GM15510 (cell line): ENCODE measurements around the gene EIF3D.
A peak's percentile ranks its signal among the peaks of the same experiment; 100 is the strongest.

Experiments
- POLR2A ChIP-seq: IDR thresholded peaks from 3 replicates; pipeline ENCODE4 v1.6.1; 2011; ENCODE audit warnings: borderline replicate concordance; ENCODE audit not compliant: insufficient read length; ENCODE audit errors: extremely low read depth

EIF3D gene

GRCh38 chr22:36492109-36492508 is 36.9 kb downstream of the EIF3D start:
- no peak for TF ChIP-seq POLR2A

GRCh38 chr22:36491155-36491554 is 37.8 kb downstream of the EIF3D start:
- no peak for TF ChIP-seq POLR2A

- no peak for TF ChIP-seq POLR2A
Measured at GRCh38 chr22:36486619-36487384, 42.2 kb downstream of the EIF3D start.

- TF ChIP-seq POLR2A: peak; percentile 84
Measured at GRCh38 chr22:36481393-36482168, 47.4 kb downstream of the EIF3D start, which contains the start of gene TXN2. Gene TXN2, minus strand, starts transcription at chr22:36481640. Its CDS starts 803 bp downstream, at chr22:36480837.

- no peak for TF ChIP-seq POLR2A
Measured at GRCh38 chr22:36480941-36481392, 48.0 kb downstream of the EIF3D start.

- TF ChIP-seq POLR2A: no peak
Measured at GRCh38 chr22:36478966-36479365, 50.0 kb downstream of the EIF3D start.

GRCh38 chr22:36475341-36475740 is 53.6 kb downstream of the EIF3D start:
- TF ChIP-seq POLR2A: no peak

- no peak for TF ChIP-seq POLR2A
Measured at GRCh38 chr22:36472689-36473088, 56.3 kb downstream of the EIF3D start.

GRCh38 chr22:36471341-36471821 is 57.6 kb downstream of the EIF3D start:
- TF ChIP-seq POLR2A: no peak

- TF ChIP-seq POLR2A: no peak
Measured at GRCh38 chr22:36470994-36471331, 58.0 kb downstream of the EIF3D start.

- TF ChIP-seq POLR2A: no peak
Measured at GRCh38 chr22:36470162-36470993, 58.6 kb downstream of the EIF3D start.

- no peak for TF ChIP-seq POLR2A
Measured at GRCh38 chr22:36469094-36469710, 59.8 kb downstream of the EIF3D start.

- no peak for TF ChIP-seq POLR2A
Measured at GRCh38 chr22:36467946-36468345, 61.0 kb downstream of the EIF3D start.
